ENCODE measurements around the gene PTCD1. TPM values are rescaled to one million over a fixed set of nuclear protein-coding genes. Genes with fewer than 3 reads are reported as not detected.

Gene PTCD1
- total RNA-seq, 6 donors from 2014 or later = 6.3 to 13.4 (median 7.6) TPM

DNA sequence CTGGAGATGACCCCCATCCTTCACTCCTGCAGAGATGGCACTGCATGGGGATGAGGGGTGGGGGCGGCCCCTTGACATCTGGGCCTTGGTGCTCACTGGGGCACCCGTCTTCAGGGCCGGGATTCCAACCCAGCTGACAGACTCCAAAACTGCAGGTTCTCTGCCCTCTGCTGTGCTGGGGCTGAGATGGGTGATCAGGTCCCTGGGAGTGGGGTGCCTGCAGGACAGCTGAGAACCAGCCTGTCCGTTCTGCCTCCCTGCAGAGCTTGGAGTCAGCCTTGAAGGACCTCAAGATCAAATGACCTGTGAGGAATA, 44.5 kb downstream of the PTCD1 start:
- TF ChIP-seq POLR2A (IDR thresholded peaks at IDR 0.05) (no peak), POLR2AphosphoS5 (IDR thresholded peaks at IDR 0.05) (no peak), EP300 (IDR thresholded peaks at IDR 0.05) (no peak)
- TF ChIP-seq, protein P1, sequence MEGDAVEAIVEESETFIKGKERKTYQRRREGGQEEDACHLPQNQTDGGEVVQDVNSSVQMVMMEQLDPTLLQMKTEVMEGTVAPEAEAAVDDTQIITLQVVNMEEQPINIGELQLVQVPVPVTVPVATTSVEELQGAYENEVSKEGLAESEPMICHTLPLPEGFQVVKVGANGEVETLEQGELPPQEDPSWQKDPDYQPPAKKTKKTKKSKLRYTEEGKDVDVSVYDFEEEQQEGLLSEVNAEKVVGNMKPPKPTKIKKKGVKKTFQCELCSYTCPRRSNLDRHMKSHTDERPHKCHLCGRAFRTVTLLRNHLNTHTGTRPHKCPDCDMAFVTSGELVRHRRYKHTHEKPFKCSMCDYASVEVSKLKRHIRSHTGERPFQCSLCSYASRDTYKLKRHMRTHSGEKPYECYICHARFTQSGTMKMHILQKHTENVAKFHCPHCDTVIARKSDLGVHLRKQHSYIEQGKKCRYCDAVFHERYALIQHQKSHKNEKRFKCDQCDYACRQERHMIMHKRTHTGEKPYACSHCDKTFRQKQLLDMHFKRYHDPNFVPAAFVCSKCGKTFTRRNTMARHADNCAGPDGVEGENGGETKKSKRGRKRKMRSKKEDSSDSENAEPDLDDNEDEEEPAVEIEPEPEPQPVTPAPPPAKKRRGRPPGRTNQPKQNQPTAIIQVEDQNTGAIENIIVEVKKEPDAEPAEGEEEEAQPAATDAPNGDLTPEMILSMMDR (IDR thresholded peaks at IDR 0.05) = no peak
- no peaks in the 10 kb centered on the region for H3K9me3 ChIP-seq
- no peak for DNase-seq
- H3K27ac ChIP-seq = peak overlapping the region in 1 of 4 donors; percentile 66
- H3K4me1 ChIP-seq = peaks cover 13 to 29% (median 25%) of the 10 kb centered on the region in 4 donors
- H3K4me3 ChIP-seq = no peak overlapping the region
- H3K27me3 ChIP-seq = no peaks in the 10 kb centered on the region
- 91 to 93% methylated on average over 4 of the region's 4 CpGs for WGBS, 2 donors
- ATAC-seq (ENCODE audit: low FRiP score in 2 of 2) = no peak
- peaks cover 25 to 92% (median 77%) of the 10 kb centered on the region in 4 donors for H3K36me3 ChIP-seq

DNA sequence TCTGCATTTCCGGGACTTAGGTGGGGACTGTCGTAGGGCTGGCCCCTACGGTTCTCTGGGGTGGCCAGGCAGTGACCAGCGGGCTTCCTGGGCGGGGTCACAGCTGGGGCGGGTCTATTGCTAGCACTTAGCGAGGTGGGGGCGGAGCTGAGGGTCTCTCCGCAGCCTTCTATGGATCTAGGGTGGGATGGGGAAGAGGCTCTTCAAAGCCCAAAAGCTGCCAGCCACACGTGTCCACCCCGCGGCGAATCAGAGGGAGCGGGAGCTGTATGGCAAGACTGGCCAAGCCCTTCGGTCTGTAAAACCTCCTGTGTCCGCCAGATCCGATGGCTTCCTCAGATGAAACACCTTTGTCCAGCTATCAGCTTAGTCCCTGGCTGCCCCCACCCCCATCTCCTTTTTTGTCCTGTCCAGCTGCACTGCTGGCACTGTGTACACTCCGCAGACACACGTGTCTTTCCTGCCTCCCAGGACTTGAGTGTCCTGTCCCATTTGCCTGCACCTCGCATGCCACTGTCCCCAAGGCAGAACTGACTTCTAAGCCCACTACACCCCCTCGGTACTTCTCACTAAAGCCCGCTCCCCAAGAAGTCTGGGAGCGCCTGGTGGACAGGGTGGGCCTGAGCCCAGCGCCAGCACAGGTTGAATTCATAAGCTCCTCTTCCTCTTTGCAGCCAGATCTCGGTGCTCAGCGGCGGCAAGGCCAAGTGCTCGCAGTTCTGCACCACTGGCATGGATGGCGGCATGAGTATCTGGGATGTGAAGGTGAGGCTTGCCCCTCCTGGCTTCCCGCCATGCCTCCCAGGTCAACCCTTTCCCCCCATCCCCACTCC, 45.0 kb downstream of the PTCD1 start:
- peak overlapping the region; percentile 21 to 50 (median 46) for H3K4me3 ChIP-seq
- WGBS, 2 donors = 40 to 71% methylated on average over 13 to 25 of the region's 30 CpGs
- peaks cover 13 to 23% (median 19%) of the 10 kb centered on the region in 4 donors for H3K4me1 ChIP-seq
- DNase-seq (peak in 1 of 2 donors; percentile 81), ATAC-seq (ENCODE audit: low FRiP score in 2 of 2) (peak; percentile 35 to 55)
- TF ChIP-seq, protein P1 (IDR thresholded peaks at IDR 0.05) = no peak
- TF ChIP-seq EP300 (IDR thresholded peaks at IDR 0.05) (no peak), POLR2AphosphoS5 (IDR thresholded peaks at IDR 0.05) (no peak), POLR2A (IDR thresholded peaks at IDR 0.05) (no peak)
- H3K36me3 ChIP-seq = peaks cover 25 to 92% (median 77%) of the 10 kb centered on the region in 4 donors
- H3K27ac ChIP-seq = peak overlapping the region; percentile 27 to 66 (median 50)
- H3K9me3 ChIP-seq = no peaks in the 10 kb centered on the region
- H3K27me3 ChIP-seq = no peaks in the 10 kb centered on the region

DNA sequence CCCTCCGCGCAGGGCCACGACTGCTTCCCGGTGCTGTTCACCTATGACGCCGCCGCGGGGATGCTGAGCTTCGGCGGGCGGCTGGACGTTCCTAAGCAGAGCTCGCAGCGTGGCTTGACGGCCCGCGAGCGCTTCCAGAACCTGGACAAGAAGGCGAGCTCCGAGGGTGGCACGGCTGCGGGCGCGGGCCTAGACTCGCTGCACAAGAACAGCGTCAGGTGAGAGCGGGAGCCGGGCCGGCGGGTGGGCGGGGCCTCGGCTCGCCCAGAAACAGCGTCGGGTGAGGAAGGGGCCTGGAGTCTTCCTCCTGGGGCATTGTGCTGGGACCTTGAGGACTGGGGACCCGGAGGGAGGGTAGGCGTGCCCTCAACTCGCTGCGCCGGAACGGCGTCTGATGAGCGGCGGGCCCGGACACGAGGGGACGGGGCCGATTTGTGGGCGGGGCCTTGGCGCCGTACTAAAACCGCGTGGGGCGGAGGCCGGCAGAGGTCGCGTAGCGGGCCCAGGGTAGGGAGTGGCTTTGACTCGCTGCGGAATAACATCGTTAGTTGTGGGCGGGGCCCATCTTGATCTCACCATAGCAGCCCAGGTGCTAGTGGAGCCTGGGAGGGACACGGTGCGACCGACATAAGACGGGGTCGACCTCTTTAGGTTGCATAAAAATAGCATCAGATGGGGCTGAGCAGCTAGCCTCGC, 45.8 kb downstream of the PTCD1 start:
- ATAC-seq (ENCODE audit: low FRiP score in 2 of 2) = peak; percentile 87 to 90
- Histone ChIP-seq H3K27ac (peak overlapping the region; percentile 27 to 66 (median 50)), H3K4me1 (peaks cover 13 to 22% (median 18%) of the 10 kb centered on the region in 4 donors), H3K4me3 (peak overlapping the region; percentile 21 to 50 (median 46)), H3K9me3 (no peaks in the 10 kb centered on the region), H3K36me3 (peaks cover 30 to 92% (median 78%) of the 10 kb centered on the region in 4 donors), H3K27me3 (no peaks in the 10 kb centered on the region)
- WGBS, 2 donors = 12 to 21% methylated on average over 22 to 47 of the region's 68 CpGs
- peak; percentile 80 to 94 for DNase-seq
- peak; percentile 38 to 56 for TF ChIP-seq POLR2AphosphoS5 (IDR thresholded peaks at IDR 0.05)
- TF ChIP-seq POLR2A (IDR thresholded peaks at IDR 0.05) = no peak
- TF ChIP-seq, protein P1 (IDR thresholded peaks at IDR 0.05) = peak in 1 of 6 experiments; percentile 10

DNA sequence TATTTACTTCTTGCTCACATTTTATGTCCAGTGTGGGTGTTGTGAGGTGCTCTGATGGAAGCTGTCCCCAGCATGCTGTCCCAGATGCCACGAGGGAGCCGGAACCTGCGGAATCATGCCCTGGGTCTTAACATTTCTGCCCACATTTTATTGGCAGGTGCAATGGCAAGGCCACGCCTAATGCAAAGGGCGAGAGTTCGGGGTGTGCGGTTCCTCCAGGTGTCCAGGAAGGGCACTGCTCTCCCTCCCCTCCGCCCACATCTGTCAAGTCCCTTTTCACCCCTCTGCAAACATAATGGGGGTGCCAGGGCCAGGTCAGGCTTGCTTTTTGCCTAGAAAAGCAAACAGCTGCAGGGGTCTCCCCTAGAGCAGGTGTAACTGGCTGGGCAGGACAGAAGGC, 46.6 kb downstream of the PTCD1 start:
- WGBS, 2 donors = 86 to 100% methylated on average over 3 to 8 of the region's 8 CpGs
- Histone ChIP-seq H3K4me1 (peaks cover 13 to 22% (median 18%) of the 10 kb centered on the region in 4 donors), H3K36me3 (peaks cover 25 to 92% (median 77%) of the 10 kb centered on the region in 4 donors), H3K27ac (peak overlapping the region in 1 of 4 donors; percentile 42), H3K4me3 (peak overlapping the region in 2 of 4 donors; percentile 43 to 50), H3K27me3 (no peaks in the 10 kb centered on the region), H3K9me3 (no peaks in the 10 kb centered on the region)
- ATAC-seq (ENCODE audit: low FRiP score in 2 of 2) (no peak), DNase-seq (no peak)
- TF ChIP-seq POLR2AphosphoS5 (IDR thresholded peaks at IDR 0.05) = no peak
- no peak for TF ChIP-seq EP300 (IDR thresholded peaks at IDR 0.05)
- no peak for TF ChIP-seq POLR2A (IDR thresholded peaks at IDR 0.05)
- TF ChIP-seq, protein P1 (IDR thresholded peaks at IDR 0.05) = no peak

Measured in upper lobe of left lung (tissue), 6 donors.